HTR-8/SVneo (cell line): ENCODE data around the gene ZNF22.
A peak's percentile ranks its signal among the peaks of the same experiment; 100 is the strongest.

ENCODE experiments used
- DNase-seq: peaks from one replicate; pipeline ENCODE4 v3.0.0; 2011; ENCODE audit warnings: low spot score, mixed read lengths; ENCODE audit not compliant: insufficient read length
- FAIRE-seq: peaks from 2 replicates; lab custom pipeline; 2011; peaks lifted over from hg19 to GRCh38; lab: Jason Lieb, UNC

ZNF22 gene

GRCh38 chr10:44975431-44976331, 25.0 kb upstream of the ZNF22 start:
- FAIRE-seq = no peak

GRCh38 chr10:44976352-44977198, 24.1 kb upstream of the ZNF22 start:
- DNase-seq (no peak), FAIRE-seq (no peak)

More at GRCh38 chr10:44975431-44976331, 25.0 kb upstream of the ZNF22 start:
- peak; percentile 45 for DNase-seq

- FAIRE-seq (no peak), DNase-seq (no peak)
Observed at GRCh38 chr10:44977287-44978212, 23.2 kb upstream of the ZNF22 start.

GRCh38 chr10:44978213-44978569, 22.5 kb upstream of the ZNF22 start:
- DNase-seq (no peak), FAIRE-seq (no peak)

DNA sequence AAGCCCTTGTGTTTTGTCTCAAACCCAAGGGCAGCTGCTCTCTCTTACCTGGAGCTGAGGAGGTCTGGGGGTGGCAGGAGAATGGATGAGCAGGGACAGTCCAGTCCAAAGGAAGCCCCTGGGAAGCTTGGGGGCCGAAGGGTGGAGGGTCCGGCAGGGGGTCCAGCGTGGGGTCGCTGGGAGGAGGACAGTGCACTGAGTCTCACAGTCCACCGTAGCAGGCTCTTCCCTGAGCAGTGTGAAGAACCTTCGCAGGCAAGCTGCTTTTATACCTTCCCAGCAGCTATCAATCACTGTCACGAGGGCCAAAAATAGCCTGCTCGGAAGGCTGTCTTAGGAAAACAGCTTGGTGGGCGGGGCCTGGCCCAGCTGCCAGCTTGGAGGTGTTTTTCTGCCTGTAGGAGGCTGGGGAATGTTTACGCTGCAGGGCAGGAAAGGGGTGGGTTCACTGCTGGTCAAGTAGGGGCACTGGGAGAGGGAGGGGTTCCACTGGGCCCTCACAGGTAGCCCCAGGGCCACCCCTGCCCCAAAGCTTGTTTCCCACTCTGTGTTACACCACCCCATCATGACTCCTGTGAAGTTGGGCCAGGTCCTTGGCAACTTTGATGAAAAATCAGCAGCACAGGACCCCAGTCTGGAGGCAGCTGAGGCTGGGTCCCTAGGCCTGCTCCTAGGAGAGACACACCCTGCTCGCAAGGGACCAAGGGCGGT, 22.0 kb upstream of the ZNF22 start, which contains the start of gene DEPP1:
TSS of gene DEPP1 (minus strand) at position 240 of the 711 bp plus-strand sequence. CDS start 779 bp downstream, outside the sequence.
- FAIRE-seq (peak; percentile 85), DNase-seq (peak; percentile 89)

- FAIRE-seq = no peak
Observed at GRCh38 chr10:44979281-44980191, 21.2 kb upstream of the ZNF22 start.

DNA sequence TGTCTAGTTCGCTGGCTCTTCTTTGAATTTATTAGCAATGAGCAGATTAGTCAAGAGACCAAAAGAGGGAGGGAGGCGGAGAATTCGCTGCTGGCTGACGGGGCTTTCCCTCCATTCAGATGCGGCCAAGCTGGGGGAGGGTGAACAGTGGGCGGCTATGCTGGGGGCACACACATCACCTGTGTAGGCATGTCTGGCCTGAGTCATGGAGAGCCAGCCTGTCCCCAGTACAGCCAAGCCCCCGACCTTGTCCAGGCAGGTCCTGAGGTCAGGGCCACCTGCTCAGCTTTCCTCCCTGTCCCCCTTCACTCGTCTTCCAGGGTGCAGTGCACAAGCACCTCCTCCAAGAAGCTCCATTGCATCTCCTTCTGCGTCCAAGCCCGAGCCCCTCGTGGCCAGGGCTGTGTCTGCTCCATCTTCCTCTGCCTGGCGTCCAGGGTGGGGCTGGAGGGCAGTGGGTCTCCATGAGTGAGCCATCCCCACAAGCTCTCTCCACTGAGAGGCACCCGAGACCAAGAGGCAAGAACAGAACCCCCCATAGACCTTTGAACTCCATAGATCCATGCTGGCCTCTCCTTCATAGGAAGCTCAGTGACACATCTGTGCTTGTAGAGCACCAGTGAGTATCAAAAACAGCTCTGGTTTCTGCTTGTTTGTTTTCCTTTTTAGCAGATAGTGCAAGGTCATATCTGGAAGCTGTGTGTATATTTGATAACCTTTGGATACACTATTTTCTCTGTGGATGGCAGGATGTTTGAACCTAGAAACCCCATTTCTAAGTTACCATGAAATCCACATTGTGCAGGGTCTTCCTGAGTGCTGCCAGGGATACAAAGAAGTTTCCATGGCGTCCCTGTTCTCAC, 20.2 kb upstream of the ZNF22 start:
- FAIRE-seq = no peak
- DNase-seq = no peak

More at GRCh38 chr10:44979281-44980191, 21.2 kb upstream of the ZNF22 start:
- DNase-seq = no peak

GRCh38 chr10:44981172-44982113, 19.3 kb upstream of the ZNF22 start:
- peak; percentile 71 for DNase-seq
- FAIRE-seq = peak; percentile 90

DNA sequence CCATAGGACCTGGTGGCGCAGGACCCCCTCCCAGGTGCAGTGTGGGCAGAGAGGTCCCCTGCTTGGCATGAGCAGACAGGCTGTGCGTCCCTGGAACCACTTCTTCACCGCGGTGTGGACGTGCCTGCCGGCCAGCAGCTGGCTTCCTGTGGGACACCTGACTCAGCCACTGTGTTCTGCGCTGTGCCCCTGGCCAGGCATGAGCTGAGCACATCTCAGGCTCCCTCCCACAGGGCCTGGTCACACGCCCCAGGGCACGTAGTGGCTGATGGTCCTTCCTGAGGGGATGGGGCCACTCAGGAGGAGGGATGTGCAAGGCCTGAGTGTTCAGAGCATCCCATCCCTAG, 18.6 kb upstream of the ZNF22 start:
- FAIRE-seq = peak; percentile 68
- DNase-seq = no peak

- DNase-seq = no peak
- FAIRE-seq = no peak
Observed at GRCh38 chr10:44982496-44982895, 18.2 kb upstream of the ZNF22 start.

- DNase-seq (no peak), FAIRE-seq (no peak)
Observed at GRCh38 chr10:44983066-44983894, 17.4 kb upstream of the ZNF22 start.

DNA sequence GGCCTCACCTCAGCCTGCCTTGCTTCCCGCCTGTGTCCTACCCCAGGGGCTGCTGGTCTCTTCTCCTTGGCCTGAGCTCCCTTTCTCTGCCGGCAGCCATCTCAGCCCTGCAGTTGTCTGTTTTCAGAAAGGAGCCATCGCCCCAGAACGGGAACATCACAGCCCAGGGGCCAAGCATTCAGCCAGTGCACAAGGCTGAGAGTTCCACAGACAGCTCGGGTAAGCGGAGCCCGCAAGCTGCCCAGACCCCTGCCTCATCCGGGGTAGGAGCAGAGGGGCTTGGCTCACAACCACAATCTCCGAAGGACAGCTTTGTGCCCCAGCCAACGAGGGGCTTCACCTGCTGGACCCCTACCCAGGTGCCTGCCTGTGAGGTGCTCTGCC, 16.8 kb upstream of the ZNF22 start:
- DNase-seq (no peak), FAIRE-seq (no peak)

DNA sequence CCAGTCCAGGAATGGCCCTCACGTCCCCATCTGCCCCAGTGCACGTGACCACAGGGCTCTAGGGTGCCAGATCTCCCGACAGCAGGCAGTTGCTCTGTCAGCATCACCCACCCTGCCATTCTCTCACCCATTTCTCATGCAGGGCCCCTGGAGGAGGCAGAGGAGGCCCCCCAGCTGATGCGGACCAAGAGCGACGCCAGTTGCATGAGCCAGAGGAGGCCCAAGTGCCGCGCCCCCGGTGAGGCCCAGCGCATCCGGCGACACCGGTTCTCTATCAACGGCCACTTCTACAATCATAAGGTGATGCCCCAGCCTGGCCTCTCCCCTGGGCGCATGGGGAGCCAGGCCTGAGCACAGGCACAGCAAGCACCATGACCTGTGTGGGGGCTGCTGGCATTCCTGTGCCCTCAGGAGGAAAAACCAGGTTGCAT, 16.0 kb upstream of the ZNF22 start:
- DNase-seq (no peak), FAIRE-seq (no peak)

- DNase-seq = no peak
- no peak for FAIRE-seq
Observed at GRCh38 chr10:44985175-44985681, 15.5 kb upstream of the ZNF22 start.

- DNase-seq (no peak), FAIRE-seq (no peak)
Observed at GRCh38 chr10:44986179-44986578, 14.5 kb upstream of the ZNF22 start.
